ENCODE measurements around the gene EPYC.

- TF ChIP-seq CTCF (conservative IDR thresholded peaks at IDR 0.05; ENCODE audit: low read depth, low read length) (peak; percentile 83), CEBPB (IDR thresholded peaks at IDR 0.05; ENCODE audit: low read depth, low read length) (peak; percentile 69; the same call in 1 of the 2 replicates), MAZ (IDR thresholded peaks at IDR 0.05; ENCODE audit: borderline replicate concordance, low read depth, low read length) (no peak)
These were observed 63.8 kb downstream of the EPYC start for GRCh38 chr12:90940872-90941499.

All from IMR-90 (cell line).